HepG2 (cell line): Measurements from ENCODE around the gene ARHGDIA. TPM values are rescaled to one million over a fixed set of nuclear protein-coding genes. Genes with fewer than 3 reads are reported as not detected.
A peak's percentile ranks its signal among the peaks of the same experiment; 100 is the strongest.

Source experiments
- AKAP8 ChIP-seq: sonication (generic); formaldehyde crosslinking; IDR thresholded peaks from 2 replicates; pipeline ENCODE4 v1.5.1; 2020; ENCODE audit warnings: mild to moderate bottlenecking, missing genetic modification reagents
- ARNT2 ChIP-seq: sonication (generic); formaldehyde crosslinking; IDR thresholded peaks from 2 replicates; pipeline ENCODE4 v1.8.0; 2022; ENCODE audit warnings: mild to moderate bottlenecking, low read depth, missing genetic modification reagents, moderate library complexity
- NONO ChIP-seq, 2 experiments: fragments of 450-650 bp in 1 of 2; sonication (generic) in 1 of 2; formaldehyde crosslinking in 1 of 2; IDR thresholded peaks in 1 of 2; conservative IDR thresholded peaks in 1 of 2; 2 replicates each; pipeline versions ENCODE4 v1.6.1 to v1.8.0; 2017 to 2022; ENCODE audit warnings: mild to moderate bottlenecking in 1 of 2, missing genetic modification reagents in 1 of 2, moderate library complexity in 1 of 2
- POLR2AphosphoS5 ChIP-seq: IDR thresholded peaks from 2 replicates; pipeline ENCODE4 v1.6.1; 2012; ENCODE audit warnings: low read depth, low read length
- POLR2G ChIP-seq: fragments of 200-400 bp; formaldehyde crosslinking; IDR thresholded peaks from 2 replicates; pipeline ENCODE4 v1.6.1; 2018; ENCODE audit warnings: mild to moderate bottlenecking, low read depth, low read length, moderate library complexity
- PPARG ChIP-seq: conservative IDR thresholded peaks from 2 replicates; pipeline ENCODE4 v1.6.1; 2016; ENCODE audit warnings: missing biosample characterization, missing genetic modification reagents
- ZBTB4 ChIP-seq: sonication (generic); formaldehyde crosslinking; IDR thresholded peaks from 2 replicates; pipeline ENCODE4 v1.4.0; 2020; ENCODE audit warnings: missing genetic modification reagents, mild to moderate bottlenecking, borderline replicate concordance
- ZBTB40 ChIP-seq, 2 experiments: fragments of 450-650 bp in 1 of 2; sonication (generic) in 1 of 2; formaldehyde crosslinking in 1 of 2; IDR thresholded peaks; 2 replicates each; pipeline versions ENCODE4 v1.6.1 to v1.8.0; 2016 to 2022; ENCODE audit warnings: antibody characterized with exemption in 1 of 2, mild to moderate bottlenecking in 1 of 2, missing genetic modification reagents in 1 of 2
- ZNF430 ChIP-seq: sonication (generic); formaldehyde crosslinking; IDR thresholded peaks from 2 replicates; pipeline ENCODE4 v1.9.0; 2021; ENCODE audit warnings: mild to moderate bottlenecking, missing genetic modification reagents
- ZNF710 ChIP-seq: sonication (generic); formaldehyde crosslinking; IDR thresholded peaks from 2 replicates; pipeline ENCODE4 v1.5.0; 2020; ENCODE audit warnings: mild to moderate bottlenecking, missing genetic modification reagents, borderline replicate concordance
- polyA plus RNA-seq, 8 experiments: library from polyadenylated mRNA; depleted of rRNA in 3 of 8; stranded (reverse) in 7 of 8; unstranded in 1 of 8; fragments of >200 nt; fragmentation: Illumina TruSeq in 4 of 8; extraction: Trizol in 4 of 8; gene quantifications; 2 replicates each; pipeline versions ENCODE4 v1.2.1 to v1.2.3, GENCODE V29; 2011 to 2016; ENCODE audit warnings: low read depth in 4 of 8, missing spikeins in 1 of 8, mixed read lengths in 1 of 8; ENCODE audit not compliant: insufficient read depth in 1 of 8
- total RNA-seq, 5 experiments: library from RNA; depleted of rRNA; stranded (reverse); fragments of >200 nt; fragmentation: Illumina TruSeq; extraction: Trizol; gene quantifications; 2 replicates each; pipeline ENCODE4 v1.2.3, GENCODE V29; 2016; ENCODE audit warnings: low read depth in 1 of 5

Gene ARHGDIA
- total and polyA plus RNA-seq, 2 of the 13 experiments (the other 11 are each of a cell fraction or from before 2014, with no cell fraction given) = 40.0 to 64.0 TPM

GRCh38 chr17:81901167-81902022, 30.3 kb upstream of the ARHGDIA start (continued):
- TF ChIP-seq ARNT2 (0 out of 2 replicates have a peak, but pooled peaks have one; percentile 72), PPARG (CRISPR knock-in tag) (no peak), POLR2G (peak; percentile 79), ZBTB4 (CRISPR knock-in tag) (peak; percentile 60; the same call in 1 of the 2 replicates), ZNF710 (CRISPR knock-in tag) (peak; percentile 18; the same call in 1 of the 2 replicates), ZBTB40 (IDR thresholded peaks at IDR 0.05) (no peak), ZBTB40 (CRISPR knock-in tag; IDR thresholded peaks at IDR 0.05) (peak; percentile 13; the same call in 1 of the 2 replicates), POLR2AphosphoS5 (0 out of 2 replicates have a peak, but pooled peaks have one; percentile 10), AKAP8 (peak; percentile 100), ZNF430 (CRISPR knock-in tag) (no peak), NONO (IDR thresholded peaks at IDR 0.05) (no peak), NONO (CRISPR knock-in tag; conservative IDR thresholded peaks at IDR 0.05) (no peak)
